GM19452 (cell line): ENCODE data around the gene PSMD5.
"Not testable (repeated sequence)": the region's sequence is repeated elsewhere in the genome, so short reads cannot be mapped to it uniquely, and the experiment has no call there.

Source experiments
- ATAC-seq: cut with Tn5 transposase; IDR thresholded peaks from one replicate; pipeline ENCODE4 v1.9.1; 2021; ENCODE audit not compliant: unreplicated experiment

The PSMD5 gene

GRCh38 chr9:120808931-120809330 lies 33.8 kb downstream of the PSMD5 start:
- ATAC-seq: no peak

GRCh38 chr9:120807607-120808379 lies 34.9 kb downstream of the PSMD5 start:
- no peak for ATAC-seq

DNA sequence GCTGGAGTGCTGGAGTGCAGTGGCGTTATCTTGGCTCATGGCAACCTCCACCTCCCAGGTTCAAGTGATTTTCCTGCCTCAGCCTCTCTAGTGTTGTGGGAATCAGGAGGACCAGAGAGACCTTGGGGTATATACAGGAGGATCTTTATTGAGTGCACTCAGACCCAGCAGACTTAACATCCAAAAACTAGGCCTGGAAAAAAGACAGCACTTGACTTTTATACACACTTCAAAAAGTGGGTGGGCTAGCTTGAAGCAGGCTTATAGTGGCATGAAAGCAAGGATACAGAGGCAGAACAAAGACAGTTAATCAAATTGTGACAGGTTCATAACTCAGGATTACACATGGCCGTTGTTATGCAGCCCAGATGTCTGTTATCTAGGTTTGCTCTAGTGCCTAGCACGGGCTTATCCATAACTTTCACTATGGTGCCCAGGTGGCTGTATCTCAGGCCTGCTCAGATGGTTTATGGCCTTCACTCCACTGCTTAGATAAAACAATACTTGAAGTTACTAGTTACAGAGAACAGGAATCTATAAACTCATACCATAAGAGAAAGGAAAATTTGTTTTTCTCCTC lies 37.8 kb downstream of the PSMD5 start:
- ATAC-seq: not testable (repeated sequence)

DNA sequence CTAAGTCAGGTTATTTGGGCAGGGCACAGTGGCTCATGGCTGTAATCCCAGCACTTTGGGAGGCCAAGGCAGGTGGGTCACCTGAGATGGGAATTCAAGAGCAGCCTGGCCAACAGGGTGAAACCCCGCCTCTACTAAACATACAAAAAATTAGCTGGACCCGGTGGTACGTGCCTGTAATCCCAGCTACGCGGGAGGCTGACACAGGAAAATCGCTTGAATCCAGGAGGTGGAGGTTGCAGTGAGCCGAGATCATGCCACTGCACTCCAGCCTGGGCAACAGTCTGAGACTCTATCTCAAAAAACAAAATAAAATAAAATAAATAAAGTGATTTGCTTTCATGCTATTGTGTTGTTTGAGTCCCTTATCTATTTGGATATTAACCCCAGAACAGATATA lies 41.3 kb downstream of the PSMD5 start:
- no peak for ATAC-seq

DNA sequence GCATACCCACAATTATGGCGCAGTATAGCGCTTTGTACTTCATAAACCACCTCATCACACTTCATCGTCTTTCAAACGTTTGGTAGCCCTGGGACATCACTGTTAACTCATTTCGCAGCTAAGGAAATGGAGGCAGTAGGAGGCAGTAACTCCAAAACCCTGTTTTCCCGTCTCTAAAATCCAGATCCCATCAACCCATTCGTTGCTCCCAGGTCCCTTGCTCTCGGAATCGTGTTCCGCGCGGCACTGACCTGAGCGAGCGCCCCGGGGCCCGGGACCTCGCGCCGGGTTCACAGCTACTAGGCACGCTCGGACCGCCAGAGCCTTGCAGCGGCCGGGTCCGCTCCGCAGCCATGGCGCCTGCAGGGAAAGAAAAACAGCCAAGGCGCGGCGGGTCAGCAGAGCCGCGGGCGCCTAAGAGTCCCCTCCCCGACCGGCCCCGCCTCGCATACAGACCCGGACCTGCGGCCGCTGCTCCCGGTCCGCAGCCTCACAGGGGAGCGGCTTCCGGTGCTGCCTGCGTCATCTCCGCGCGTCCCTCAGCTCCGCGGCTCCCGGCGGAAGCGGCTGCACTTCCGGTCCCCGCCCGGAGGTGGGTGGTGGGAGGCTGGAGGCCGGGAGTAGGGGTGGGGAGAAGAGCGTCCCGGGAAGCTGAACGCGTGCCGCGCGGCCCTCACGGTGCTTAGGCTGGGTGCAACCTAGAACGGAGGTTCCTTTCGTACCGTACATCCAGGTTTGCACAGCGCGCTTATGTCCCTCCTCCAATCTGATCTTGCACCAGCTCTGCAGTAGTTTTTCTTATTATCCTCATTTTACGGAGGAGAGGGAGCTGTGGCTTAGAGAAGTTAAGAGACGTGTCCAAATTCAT lies 49.6 kb downstream of the PSMD5 start, which contains the start of gene FBXW2:
FBXW2 (minus strand) TSS at position 519 of the 868 bp plus-strand sequence. CDS start 5,158 bp downstream, outside the sequence.
- ATAC-seq: peak; percentile 96

DNA sequence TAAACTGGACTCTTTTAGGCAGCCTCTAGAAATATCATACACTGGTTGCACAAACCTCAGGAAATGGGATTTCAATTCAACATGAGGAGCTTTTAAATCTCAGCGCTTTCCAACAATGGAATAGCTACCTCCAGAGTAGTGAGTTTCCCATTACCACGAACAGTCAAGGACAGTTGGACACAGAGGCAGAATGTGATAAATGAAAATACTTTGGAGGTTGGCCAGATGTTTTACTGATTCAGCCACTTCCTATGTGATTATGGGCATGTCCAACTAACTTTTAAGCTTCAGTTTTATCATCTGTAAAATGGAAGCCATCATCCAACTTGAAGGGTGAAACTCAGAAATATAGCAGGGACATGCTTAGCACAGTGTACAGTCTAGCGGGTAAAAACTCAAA lies 51.6 kb downstream of the PSMD5 start:
- ATAC-seq: no peak

DNA sequence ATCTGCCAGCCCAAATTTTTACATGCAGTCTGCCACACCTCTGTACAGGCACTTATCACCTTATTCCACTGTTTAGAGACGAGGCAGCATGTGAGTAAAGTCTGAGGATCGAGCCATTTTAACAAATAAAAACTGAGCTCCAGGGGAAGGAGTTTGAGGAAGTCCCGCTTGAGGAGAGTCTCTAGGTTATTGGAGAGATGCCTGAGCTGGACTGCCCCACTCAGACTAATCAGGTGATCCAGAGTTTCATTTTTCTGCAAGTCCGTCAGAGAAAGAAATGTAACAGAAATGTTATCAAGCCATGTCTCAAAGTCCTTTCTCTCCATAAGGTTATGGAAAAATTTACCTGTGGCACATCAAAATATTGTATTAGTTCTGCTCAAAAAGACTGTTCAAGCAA lies 54.8 kb downstream of the PSMD5 start:
- ATAC-seq: no peak

DNA sequence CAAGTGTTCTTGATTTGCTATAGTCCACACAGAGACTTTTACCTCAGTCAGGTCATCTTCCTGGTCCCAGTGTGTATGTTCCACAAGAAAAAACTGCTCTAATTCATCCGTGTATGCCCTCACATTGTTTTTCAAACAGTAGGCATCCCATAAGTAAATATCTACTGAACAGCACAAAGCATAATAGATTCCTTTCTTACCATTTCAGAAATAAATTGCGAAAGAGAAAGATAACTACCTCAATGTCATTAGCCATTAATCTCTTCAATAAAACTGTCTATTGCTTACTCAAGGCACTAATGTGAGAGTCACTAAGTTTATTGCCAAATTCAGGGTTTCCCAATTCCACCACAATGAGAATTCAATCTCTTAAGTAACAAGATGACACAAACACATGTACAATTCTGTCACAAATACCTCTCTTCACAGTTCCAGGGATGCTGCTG lies 59.1 kb downstream of the PSMD5 start:
- ATAC-seq: no peak

GRCh38 chr9:120781236-120781635 lies 61.5 kb downstream of the PSMD5 start:
- no peak for ATAC-seq

- ATAC-seq: no peak
These were observed 62.4 kb downstream of the PSMD5 start for GRCh38 chr9:120780367-120780766.

DNA sequence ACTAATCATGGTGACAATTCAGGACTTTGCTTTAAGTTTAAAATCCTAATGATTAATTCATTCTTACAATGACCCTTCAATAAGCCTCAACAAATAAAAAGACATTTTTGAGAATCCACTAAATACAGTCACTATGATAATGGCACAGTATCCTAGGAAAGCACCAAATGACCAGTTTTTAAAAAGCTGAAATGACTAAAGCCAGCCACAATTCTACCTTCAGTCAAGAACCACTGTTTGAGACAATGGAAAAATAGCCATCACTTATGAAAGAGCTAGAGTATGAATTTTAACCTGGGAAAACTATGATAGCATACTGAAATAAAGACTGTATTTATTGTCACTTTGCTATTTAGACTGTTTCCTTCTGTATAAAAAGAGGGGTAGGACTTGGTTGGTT lies 63.5 kb downstream of the PSMD5 start:
- no peak for ATAC-seq

DNA sequence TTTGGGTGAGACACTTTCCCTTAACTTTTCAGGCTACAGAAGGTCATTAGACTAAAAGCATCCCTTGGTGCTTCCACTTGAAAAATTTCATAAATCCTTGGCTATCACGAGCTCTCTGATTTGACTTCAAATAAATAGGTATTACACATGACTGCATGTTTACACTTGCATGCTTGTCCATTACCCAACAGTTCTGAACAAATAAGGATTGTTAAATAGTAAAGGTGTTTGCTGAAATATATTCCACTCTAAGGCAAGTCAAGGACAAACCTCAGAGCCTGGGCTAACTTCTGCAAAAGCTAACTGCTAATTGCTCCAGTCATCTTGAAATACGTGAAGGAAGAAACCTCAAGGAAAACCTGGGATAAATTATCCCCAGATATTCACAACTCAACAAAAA lies 64.0 kb downstream of the PSMD5 start:
- ATAC-seq: no peak

GRCh38 chr9:120777229-120777628 lies 65.5 kb downstream of the PSMD5 start:
- no peak for ATAC-seq

DNA sequence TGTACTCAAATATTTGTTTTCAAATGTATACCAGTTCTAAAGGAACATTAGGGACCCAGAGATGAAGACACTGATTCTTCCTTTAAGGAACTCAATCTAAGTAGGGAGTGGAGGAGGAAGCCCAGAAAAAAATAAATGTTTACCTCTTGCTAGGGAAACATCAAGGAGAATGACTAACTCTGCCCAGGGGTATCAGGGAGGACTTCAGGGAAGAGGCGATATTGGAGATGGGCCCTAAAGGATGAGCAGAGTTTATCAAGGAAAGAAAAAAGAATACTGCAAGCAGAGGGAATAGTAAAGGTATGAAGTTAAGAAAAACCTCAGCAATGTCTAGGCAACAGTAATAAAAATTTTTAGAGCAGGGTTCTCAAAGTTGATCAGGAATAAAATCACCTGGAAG lies 65.9 kb downstream of the PSMD5 start:
- ATAC-seq: no peak

GRCh38 chr9:120775859-120776258 lies 66.9 kb downstream of the PSMD5 start:
- ATAC-seq: no peak

GRCh38 chr9:120774719-120775118 lies 68.0 kb downstream of the PSMD5 start:
- no peak for ATAC-seq

GRCh38 chr9:120773256-120773655 lies 69.5 kb downstream of the PSMD5 start:
- ATAC-seq: no peak

- no peak for ATAC-seq
These were observed 71.8 kb downstream of the PSMD5 start for GRCh38 chr9:120770931-120771330.

GRCh38 chr9:120768886-120769285 lies 73.8 kb downstream of the PSMD5 start:
- no peak for ATAC-seq

- ATAC-seq: no peak
These were observed 74.5 kb downstream of the PSMD5 start for GRCh38 chr9:120768247-120768646.

DNA sequence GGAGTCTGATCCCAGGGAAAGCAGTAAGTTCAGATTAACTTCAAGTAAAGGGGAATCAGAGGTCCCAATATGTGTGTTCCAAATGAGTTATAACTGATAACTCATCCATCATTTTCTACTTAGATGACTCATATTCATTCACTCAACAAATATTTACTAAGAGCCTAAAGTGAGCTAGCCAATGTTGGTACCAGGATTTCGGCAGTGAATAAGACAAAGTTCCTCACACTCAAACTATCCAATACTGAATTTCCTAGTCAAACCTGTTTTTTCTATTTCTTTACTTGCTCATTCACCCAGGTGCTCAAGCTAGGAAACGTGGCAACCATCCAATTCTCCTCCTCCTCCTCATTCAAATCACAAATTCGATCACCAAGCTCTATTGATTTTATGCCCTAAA lies 75.3 kb downstream of the PSMD5 start:
- no peak for ATAC-seq
